Fibroblast of villous mesenchyme (primary cell): ENCODE data around the gene HTR3D. TPM values are rescaled to one million over a fixed set of nuclear protein-coding genes. Genes with fewer than 3 reads are reported as not detected.
A peak's percentile ranks its signal among the peaks of the same experiment; 100 is the strongest.

Experiments used
- DNase-seq: peaks from one replicate; pipeline ENCODE4 v3.0.0-alpha.2; 2010; ENCODE audit warnings: low read depth
- H3K4me3 ChIP-seq: 2 replicates; pipeline ENCODE4 v1.5.1; 2011; ENCODE audit warnings: low read depth, mild to moderate bottlenecking, low read length
- CTCF ChIP-seq: IDR thresholded peaks from 2 replicates; pipeline ENCODE4 v1.5.1; 2012; ENCODE audit warnings: low read depth, mild to moderate bottlenecking, low read length; ENCODE audit not compliant: insufficient read depth
- total RNA-seq: library from RNA; depleted of rRNA; stranded (reverse); fragments of >200 nt; gene quantifications from 2 replicates; pipeline ENCODE4 v1.2.3, GENCODE V29; 2012

HTR3D gene
- total RNA-seq, 1 donor: not detected

- TF ChIP-seq CTCF: no peak
- peak; percentile 93 for DNase-seq
- H3K4me3 ChIP-seq: no peak overlapping the region
These were observed 43.2 kb upstream of the HTR3D start for GRCh38 chr3:183988216-183988790.

- no peak overlapping the region for H3K4me3 ChIP-seq
- TF ChIP-seq CTCF: no peak
- no peak for DNase-seq
These were observed 40.1 kb upstream of the HTR3D start for GRCh38 chr3:183991403-183991802.

GRCh38 chr3:184001761-184002160 is 29.8 kb upstream of the HTR3D start:
- no peak for DNase-seq

GRCh38 chr3:184002469-184002868 is 29.1 kb upstream of the HTR3D start:
- no peak for DNase-seq
- H3K4me3 ChIP-seq: no peak overlapping the region
- TF ChIP-seq CTCF: no peak

More at GRCh38 chr3:184001761-184002160, 29.8 kb upstream of the HTR3D start:
- H3K4me3 ChIP-seq: no peak overlapping the region
- TF ChIP-seq CTCF: no peak

GRCh38 chr3:184003187-184003967 is 28.2 kb upstream of the HTR3D start:
- peak; percentile 78 for DNase-seq
- no peak for TF ChIP-seq CTCF
- no peak overlapping the region for H3K4me3 ChIP-seq

GRCh38 chr3:184004476-184004875 is 27.1 kb upstream of the HTR3D start:
- no peak overlapping the region for H3K4me3 ChIP-seq
- no peak for TF ChIP-seq CTCF
- DNase-seq: peak; percentile 51
